NOMO-1 (cell line): Measurements from ENCODE around the gene GPR85.

ENCODE experiments used
- DNase-seq, 2 experiments: peaks; one replicate each; lab custom pipeline; 2025; ENCODE audit not compliant: unreplicated experiment in 2 of 2; lab: John Stamatoyannopoulos, UW

The GPR85 gene

GRCh38 chr7:113086431-113086888 is at the start of gene GPR85:
Gene GPR85, minus strand, starts transcription at chr7:113086827. Its CDS starts 2,106 bp downstream, at chr7:113084721.
- DNase-seq = no peak

- no peak for DNase-seq
Measured at GRCh38 chr7:113134025-113134424, 47.4 kb upstream of the GPR85 start.

- no peak for DNase-seq
Measured at GRCh38 chr7:113131367-113131766, 44.7 kb upstream of the GPR85 start.

- DNase-seq = no peak
Measured at GRCh38 chr7:113128031-113128430, 41.4 kb upstream of the GPR85 start.

- DNase-seq = no peak
Measured at GRCh38 chr7:113125728-113126127, 39.1 kb upstream of the GPR85 start.

- no peak for DNase-seq
Measured at GRCh38 chr7:113122744-113123143, 36.1 kb upstream of the GPR85 start.

GRCh38 chr7:113120647-113121046 is 34.0 kb upstream of the GPR85 start:
- DNase-seq = no peak

GRCh38 chr7:113119429-113119828 is 32.8 kb upstream of the GPR85 start:
- DNase-seq = no peak

- DNase-seq = peak; percentile 48 to 73
Measured at GRCh38 chr7:113118074-113118959, 31.7 kb upstream of the GPR85 start, which contains the start of gene SMIM30. Gene SMIM30, minus strand, starts transcription at chr7:113118554. Its CDS starts 976 bp downstream, at chr7:113117578.

- DNase-seq = peak in 1 of 2 experiments; percentile 18
Measured at GRCh38 chr7:113117374-113117774, 30.7 kb upstream of the GPR85 start.

GRCh38 chr7:113113912-113114311 is 27.3 kb upstream of the GPR85 start:
- no peak for DNase-seq

GRCh38 chr7:113109718-113110117 is 23.1 kb upstream of the GPR85 start:
- no peak for DNase-seq

- no peak for DNase-seq
Measured at GRCh38 chr7:113100121-113100603, 13.5 kb upstream of the GPR85 start.

GRCh38 chr7:113099284-113099919 is 12.8 kb upstream of the GPR85 start:
- no peak for DNase-seq

GRCh38 chr7:113094517-113095249 is 8.1 kb upstream of the GPR85 start:
- DNase-seq = no peak

GRCh38 chr7:113093561-113093960 is 6.9 kb upstream of the GPR85 start:
- DNase-seq = no peak

GRCh38 chr7:113092762-113093161 is 6.1 kb upstream of the GPR85 start:
- no peak for DNase-seq

GRCh38 chr7:113087071-113087998 is 708 bp upstream of the GPR85 start:
- DNase-seq = peak; percentile 27 to 75

- DNase-seq = no peak
Measured at GRCh38 chr7:113085781-113086390, 741 bp downstream of the GPR85 start.
